Measurements from ENCODE around the gene CHPF. TPM values are rescaled to one million over a fixed set of nuclear protein-coding genes. Genes with fewer than 3 reads are reported as not detected.

The CHPF gene
- total and polyA plus RNA-seq, 2 donors (not counting 1 experiment from before 2014, with no cell fraction given) = 35.8 to 58.8 TPM

DNA sequence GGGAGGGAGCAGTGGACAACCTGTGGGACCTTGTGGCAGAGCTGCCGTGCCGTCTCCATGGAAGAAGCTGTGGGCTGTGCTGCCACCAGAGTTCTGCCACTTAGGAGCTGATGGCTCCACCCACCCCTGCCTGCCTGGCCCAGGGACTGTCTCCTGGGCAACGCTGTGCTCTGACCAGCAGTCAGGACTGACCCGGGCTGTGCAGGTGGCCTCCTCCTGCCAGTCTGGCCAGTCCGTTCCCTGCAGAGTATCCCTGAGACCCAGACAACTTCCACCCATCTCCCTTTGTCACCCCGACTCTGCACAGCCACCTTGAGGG is 16.6 kb downstream of the CHPF start:
- Histone ChIP-seq H2AFZ (ENCODE audit: low read length) (no peak overlapping the region), H3K9ac (ENCODE audit: insufficient read depth, low read length) (no peak overlapping the region), H3K27ac (ENCODE audit: insufficient read depth, low read length) (no peak overlapping the region), H3K27me3 (ENCODE audit: control insufficient read depth, insufficient read depth, low read length) (peaks cover 41% of the 10 kb centered on the region), H3K79me2 (ENCODE audit: control insufficient read depth, insufficient read depth, low read length) (no peaks in the 10 kb centered on the region), H3K4me2 (ENCODE audit: extremely low read depth, insufficient read depth, low read length) (no peak overlapping the region), H4K20me1 (ENCODE audit: control insufficient read depth, extremely low read depth, insufficient read depth, low read length) (no peaks in the 10 kb centered on the region), H3K9me3 (ENCODE audit: control insufficient read depth, insufficient read depth, low read depth, low read length) (no peaks in the 10 kb centered on the region), H3K36me3 (ENCODE audit: control insufficient read depth, insufficient read depth, low read length) (no peaks in the 10 kb centered on the region), H3K4me3 (replicated peaks in 1 of 4; ENCODE audit: control extremely low read depth in 1 of 4, insufficient read depth in 1 of 4, low read depth in 3 of 4, low read length in 4 of 4) (no peak overlapping the region), H3K4me1 (ENCODE audit: control insufficient read depth, extremely low read depth, insufficient read depth, low read length) (peaks cover 4% of the 10 kb centered on the region)
- no peak for DNase-seq (ENCODE audit: low read depth in 2 of 2)
- no peak for TF ChIP-seq EZH2 (IDR thresholded peaks at IDR 0.05; ENCODE audit: low read length, missing control alignments)
- TF ChIP-seq, protein P1, sequence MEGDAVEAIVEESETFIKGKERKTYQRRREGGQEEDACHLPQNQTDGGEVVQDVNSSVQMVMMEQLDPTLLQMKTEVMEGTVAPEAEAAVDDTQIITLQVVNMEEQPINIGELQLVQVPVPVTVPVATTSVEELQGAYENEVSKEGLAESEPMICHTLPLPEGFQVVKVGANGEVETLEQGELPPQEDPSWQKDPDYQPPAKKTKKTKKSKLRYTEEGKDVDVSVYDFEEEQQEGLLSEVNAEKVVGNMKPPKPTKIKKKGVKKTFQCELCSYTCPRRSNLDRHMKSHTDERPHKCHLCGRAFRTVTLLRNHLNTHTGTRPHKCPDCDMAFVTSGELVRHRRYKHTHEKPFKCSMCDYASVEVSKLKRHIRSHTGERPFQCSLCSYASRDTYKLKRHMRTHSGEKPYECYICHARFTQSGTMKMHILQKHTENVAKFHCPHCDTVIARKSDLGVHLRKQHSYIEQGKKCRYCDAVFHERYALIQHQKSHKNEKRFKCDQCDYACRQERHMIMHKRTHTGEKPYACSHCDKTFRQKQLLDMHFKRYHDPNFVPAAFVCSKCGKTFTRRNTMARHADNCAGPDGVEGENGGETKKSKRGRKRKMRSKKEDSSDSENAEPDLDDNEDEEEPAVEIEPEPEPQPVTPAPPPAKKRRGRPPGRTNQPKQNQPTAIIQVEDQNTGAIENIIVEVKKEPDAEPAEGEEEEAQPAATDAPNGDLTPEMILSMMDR (conservative IDR thresholded peaks at IDR 0.05 in 1 of 2, IDR thresholded peaks at IDR 0.05 in 1 of 2; ENCODE audit: low read depth in 1 of 2, low read length in 2 of 2) = no peak

DNA sequence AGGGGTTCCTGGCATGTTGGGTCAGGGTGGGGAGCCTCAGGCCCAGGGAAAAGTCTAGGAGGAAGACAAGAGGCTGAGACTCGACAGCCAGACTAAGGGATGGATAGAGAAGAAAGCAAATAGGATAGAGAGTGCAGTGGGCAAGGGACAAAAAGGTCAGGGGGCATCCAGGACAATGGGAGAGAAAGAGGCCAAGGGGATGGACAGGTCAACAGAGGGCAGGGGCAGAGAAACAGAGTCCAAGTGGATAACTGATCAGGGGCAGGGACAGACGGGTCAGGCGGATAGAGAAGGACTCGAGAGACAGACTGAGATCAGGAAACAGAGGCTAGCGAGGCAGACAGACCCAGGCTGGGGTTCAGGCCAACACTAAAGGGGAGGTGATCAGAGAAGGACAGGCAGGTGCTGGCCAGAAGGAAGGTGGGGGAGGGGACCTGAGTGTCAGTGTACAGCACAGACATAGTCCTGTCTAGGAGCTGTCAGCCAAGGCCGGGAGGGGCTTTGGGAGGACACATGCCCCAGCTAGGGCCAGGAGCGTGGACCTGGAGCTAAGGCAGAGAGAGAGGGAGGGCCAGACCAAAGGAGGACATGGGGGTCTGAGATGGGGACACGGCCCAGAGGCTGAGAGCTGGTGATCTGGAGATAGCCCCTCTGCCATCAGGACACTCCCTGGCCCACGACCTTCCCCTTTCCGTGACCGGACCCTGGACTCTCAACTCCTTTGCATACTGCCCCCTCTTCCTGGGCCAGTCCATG is 17.1 kb downstream of the CHPF start:
- Histone ChIP-seq H3K9ac (ENCODE audit: insufficient read depth, low read length) (no peak overlapping the region), H3K36me3 (ENCODE audit: control insufficient read depth, insufficient read depth, low read length) (no peaks in the 10 kb centered on the region), H2AFZ (ENCODE audit: low read length) (no peak overlapping the region), H3K79me2 (ENCODE audit: control insufficient read depth, insufficient read depth, low read length) (no peaks in the 10 kb centered on the region), H3K27me3 (ENCODE audit: control insufficient read depth, insufficient read depth, low read length) (peaks cover 39% of the 10 kb centered on the region), H3K4me1 (ENCODE audit: control insufficient read depth, extremely low read depth, insufficient read depth, low read length) (peaks cover 9% of the 10 kb centered on the region), H4K20me1 (ENCODE audit: control insufficient read depth, extremely low read depth, insufficient read depth, low read length) (no peaks in the 10 kb centered on the region), H3K4me2 (ENCODE audit: extremely low read depth, insufficient read depth, low read length) (no peak overlapping the region), H3K27ac (ENCODE audit: insufficient read depth, low read length) (no peak overlapping the region), H3K9me3 (ENCODE audit: control insufficient read depth, insufficient read depth, low read depth, low read length) (no peaks in the 10 kb centered on the region), H3K4me3 (replicated peaks in 1 of 4; ENCODE audit: control extremely low read depth in 1 of 4, insufficient read depth in 1 of 4, low read depth in 3 of 4, low read length in 4 of 4) (no peak overlapping the region)
- TF ChIP-seq, protein P1 (conservative IDR thresholded peaks at IDR 0.05 in 1 of 2, IDR thresholded peaks at IDR 0.05 in 1 of 2; ENCODE audit: low read depth in 1 of 2, low read length in 2 of 2) = no peak
- no peak for TF ChIP-seq EZH2 (IDR thresholded peaks at IDR 0.05; ENCODE audit: low read length, missing control alignments)
- no peak for DNase-seq (ENCODE audit: low read depth in 2 of 2)

- Histone ChIP-seq H3K4me1 (ENCODE audit: control insufficient read depth, extremely low read depth, insufficient read depth, low read length) (peaks cover 14% of the 10 kb centered on the region), H3K9ac (ENCODE audit: insufficient read depth, low read length) (no peak overlapping the region), H2AFZ (ENCODE audit: low read length) (no peak overlapping the region), H3K79me2 (ENCODE audit: control insufficient read depth, insufficient read depth, low read length) (no peaks in the 10 kb centered on the region), H3K27me3 (ENCODE audit: control insufficient read depth, insufficient read depth, low read length) (peaks cover 37% of the 10 kb centered on the region), H4K20me1 (ENCODE audit: control insufficient read depth, extremely low read depth, insufficient read depth, low read length) (no peaks in the 10 kb centered on the region), H3K4me3 (replicated peaks in 1 of 4; ENCODE audit: control extremely low read depth in 1 of 4, insufficient read depth in 1 of 4, low read depth in 3 of 4, low read length in 4 of 4) (no peak overlapping the region), H3K4me2 (ENCODE audit: extremely low read depth, insufficient read depth, low read length) (no peak overlapping the region), H3K27ac (ENCODE audit: insufficient read depth, low read length) (no peak overlapping the region), H3K36me3 (ENCODE audit: control insufficient read depth, insufficient read depth, low read length) (no peaks in the 10 kb centered on the region), H3K9me3 (ENCODE audit: control insufficient read depth, insufficient read depth, low read depth, low read length) (no peaks in the 10 kb centered on the region)
- no peak for TF ChIP-seq EZH2 (IDR thresholded peaks at IDR 0.05; ENCODE audit: low read length, missing control alignments)
- TF ChIP-seq, protein P1 (conservative IDR thresholded peaks at IDR 0.05 in 1 of 2, IDR thresholded peaks at IDR 0.05 in 1 of 2; ENCODE audit: low read depth in 1 of 2, low read length in 2 of 2) = no peak
- peak in 1 of 2 donors; percentile 32 for DNase-seq (ENCODE audit: low read depth in 2 of 2)
These were observed 17.9 kb downstream of the CHPF start for GRCh38 chr2:219525533-219526232.
